H9 (cell line): ENCODE results near the gene DLG2. TPM values are rescaled to one million over a fixed set of nuclear protein-coding genes. Genes with fewer than 3 reads are reported as not detected.

Source experiments
- DNase-seq: peaks from one replicate; pipeline ENCODE4 v3.0.0-alpha.2; 2017
- H2AFZ ChIP-seq: one replicate; pipeline ENCODE4 v1.6.1; 2013; ENCODE audit warnings: mild to moderate bottlenecking, low read length, control low read depth, moderate library complexity
- H2AK5ac ChIP-seq: 2 replicates; pipeline ENCODE4 v1.6.1; 2013; ENCODE audit warnings: low read length, control low read depth, mixed read lengths; ENCODE audit not compliant: insufficient read length
- H2BK120ac ChIP-seq: one replicate; pipeline ENCODE4 v1.6.1; 2013; ENCODE audit warnings: low read depth, mild to moderate bottlenecking, low read length, control low read depth, inconsistent platforms; ENCODE audit not compliant: poor library complexity, severe bottlenecking
- H2BK12ac ChIP-seq: 2 replicates; pipeline ENCODE4 v1.6.1; 2013; ENCODE audit warnings: low read length, control low read depth, mixed read lengths, low read depth; ENCODE audit not compliant: insufficient read length
- H2BK15ac ChIP-seq: 2 replicates; pipeline ENCODE4 v1.6.1; 2013; ENCODE audit warnings: low read depth, low read length, control low read depth
- H2BK20ac ChIP-seq: one replicate; pipeline ENCODE4 v1.6.1; 2013; ENCODE audit warnings: low read depth, mild to moderate bottlenecking, low read length, control low read depth, inconsistent platforms; ENCODE audit not compliant: poor library complexity, severe bottlenecking
- H2BK5ac ChIP-seq: 2 replicates; pipeline ENCODE4 v1.6.1; 2013; ENCODE audit warnings: low read length, control low read depth, mixed read lengths; ENCODE audit not compliant: insufficient read length
- H3K14ac ChIP-seq: 2 replicates; pipeline ENCODE4 v1.6.1; 2013; ENCODE audit warnings: low read length, control low read depth; ENCODE audit not compliant: insufficient read depth
- H3K18ac ChIP-seq: 2 replicates; pipeline ENCODE4 v1.6.1; 2013; ENCODE audit warnings: low read depth, mild to moderate bottlenecking, mixed read lengths, low read length, control low read depth; ENCODE audit not compliant: insufficient read length
- H3K23ac ChIP-seq: 2 replicates; pipeline ENCODE4 v1.6.1; 2013; ENCODE audit warnings: low read length, control low read depth, mixed read lengths, low read depth; ENCODE audit not compliant: insufficient read length
- H3K23me2 ChIP-seq: 2 replicates; pipeline ENCODE4 v1.6.1; 2013; ENCODE audit warnings: low read depth, mild to moderate bottlenecking, mixed read lengths, low read length, control low read depth; ENCODE audit not compliant: insufficient read length, poor library complexity, severe bottlenecking
- H3K27ac ChIP-seq: 2 replicates; pipeline ENCODE4 v1.5.1; 2013; ENCODE audit warnings: low read length, control low read depth, mixed read lengths, low read depth; ENCODE audit not compliant: insufficient read length
- H3K27me3 ChIP-seq: 2 replicates; pipeline ENCODE4 v1.6.1; 2013; ENCODE audit warnings: low read length, control low read depth, inconsistent platforms; ENCODE audit not compliant: insufficient read depth
- H3K4ac ChIP-seq: 2 replicates; pipeline ENCODE4 v1.6.1; 2013; ENCODE audit warnings: low read depth, mild to moderate bottlenecking, control low read depth, inconsistent platforms, low read length, moderate library complexity
- H3K4me1 ChIP-seq: 2 replicates; pipeline ENCODE4 v1.6.1; 2013; ENCODE audit warnings: low read length, control low read depth, inconsistent platforms; ENCODE audit not compliant: insufficient read depth
- H3K4me2 ChIP-seq: 2 replicates; pipeline ENCODE4 v1.6.1; 2013; ENCODE audit warnings: low read length, control low read depth, mixed read lengths; ENCODE audit not compliant: insufficient read length, insufficient read depth
- H3K56ac ChIP-seq: 2 replicates; pipeline ENCODE4 v1.6.1; 2013; ENCODE audit warnings: low read depth, mild to moderate bottlenecking, mixed read lengths, low read length, control low read depth; ENCODE audit not compliant: insufficient read length
- H3K79me1 ChIP-seq: 2 replicates; pipeline ENCODE4 v1.6.1; 2013; ENCODE audit warnings: low read depth, mild to moderate bottlenecking, moderate library complexity, low read length, control low read depth, inconsistent platforms; ENCODE audit not compliant: insufficient read depth, poor library complexity, severe bottlenecking
- H3K79me2 ChIP-seq: 2 replicates; pipeline ENCODE4 v1.6.1; 2013; ENCODE audit warnings: low read length, control low read depth, inconsistent platforms; ENCODE audit not compliant: insufficient read depth
- H3K9ac ChIP-seq: 2 replicates; pipeline ENCODE4 v1.6.1; 2013; ENCODE audit warnings: low read length, control low read depth, mixed read lengths; ENCODE audit not compliant: insufficient read length; ENCODE audit errors: extremely low read depth
- H3K9me3 ChIP-seq: one replicate; pipeline ENCODE4 v1.6.1; 2013; ENCODE audit warnings: low read depth, low read length, inconsistent platforms; ENCODE audit not compliant: control insufficient read depth
- H3T11ph ChIP-seq: one replicate; pipeline ENCODE4 v1.6.1; 2013; ENCODE audit warnings: mild to moderate bottlenecking, low read length, control low read depth, inconsistent platforms
- H4K20me1 ChIP-seq: one replicate; pipeline ENCODE4 v1.6.1; 2013; ENCODE audit not compliant: control insufficient read depth, insufficient read length, insufficient read depth
- H4K5ac ChIP-seq: 2 replicates; pipeline ENCODE4 v1.6.1; 2013; ENCODE audit warnings: low read depth, mild to moderate bottlenecking, mixed read lengths, low read length, control low read depth; ENCODE audit not compliant: insufficient read length
- H4K8ac ChIP-seq: replicated peaks from 2 replicates; pipeline ENCODE4 v1.6.1; 2013; ENCODE audit warnings: low read length, control low read depth, mixed read lengths, low read depth; ENCODE audit not compliant: insufficient read length
- H4K91ac ChIP-seq: 2 replicates; pipeline ENCODE4 v1.6.1; 2013; ENCODE audit warnings: low read depth, mild to moderate bottlenecking, moderate library complexity, mixed read lengths, low read length, control low read depth; ENCODE audit not compliant: insufficient read length
- H3K27ac Mint-ChIP-seq, 3 experiments: 2 replicates in 2 of 3; 3 replicates in 1 of 3; pipeline ENCODE4 v1.8.0; 2020 to 2021; ENCODE audit warnings: mixed read lengths in 3 of 3, mild to moderate bottlenecking in 1 of 3, moderate library complexity in 1 of 3
- H3K27me3 Mint-ChIP-seq: 2 replicates; pipeline ENCODE4 v1.8.0; 2021; ENCODE audit warnings: low read depth, mild to moderate bottlenecking, moderate library complexity, mixed read lengths
- H3K36me3 Mint-ChIP-seq, 3 experiments: 2 replicates in 2 of 3; 3 replicates in 1 of 3; pipeline ENCODE4 v1.8.0; 2020 to 2021; ENCODE audit warnings: low read depth in 3 of 3, mixed read lengths in 3 of 3; ENCODE audit not compliant: insufficient read depth in 1 of 3
- H3K4me1 Mint-ChIP-seq, 2 experiments: 2 replicates each; pipeline ENCODE4 v1.8.0; 2020; ENCODE audit warnings: mixed read lengths in 2 of 2
- H3K4me3 Mint-ChIP-seq, 2 experiments: 2 replicates in 1 of 2; 3 replicates in 1 of 2; pipeline ENCODE4 v1.8.0; 2020 to 2021; ENCODE audit warnings: mild to moderate bottlenecking in 2 of 2, mixed read lengths in 2 of 2, moderate library complexity in 1 of 2
- H3K9me3 Mint-ChIP-seq, 2 experiments: 2 replicates in 1 of 2; 3 replicates in 1 of 2; pipeline ENCODE4 v1.8.0; 2020; ENCODE audit warnings: mild to moderate bottlenecking in 2 of 2, mixed read lengths in 2 of 2, moderate library complexity in 1 of 2
- WGBS: extraction: QIAGEN DNeasy Blood & Tissue Kit; methylation state at CpG from one replicate; pipeline ENCODE4 v1.1.7; 2013; ENCODE audit warnings: missing lambda C conversion rate, low lambda C conversion rate, mixed read lengths; ENCODE audit not compliant: insufficient read length; ENCODE audit errors: extremely low coverage; 5-methylcytosine and 5-hydroxymethylcytosine counted together
- total RNA-seq: library from RNA; stranded (reverse); gene quantifications from 2 replicates; pipeline ENCODE4 v1.2.1, GENCODE V29; 2021
- TF ChIP-seq, protein P1 (sequence below): fragments of 200-600 bp; sonication (generic); conservative IDR thresholded peaks from 3 replicates; pipeline ENCODE4 v1.8.0; 2021; ENCODE audit warnings: antibody characterized with exemption, mild to moderate bottlenecking

The DLG2 gene
- total RNA-seq, 1 experiment from 2014 or later = 8.0 TPM

DNA sequence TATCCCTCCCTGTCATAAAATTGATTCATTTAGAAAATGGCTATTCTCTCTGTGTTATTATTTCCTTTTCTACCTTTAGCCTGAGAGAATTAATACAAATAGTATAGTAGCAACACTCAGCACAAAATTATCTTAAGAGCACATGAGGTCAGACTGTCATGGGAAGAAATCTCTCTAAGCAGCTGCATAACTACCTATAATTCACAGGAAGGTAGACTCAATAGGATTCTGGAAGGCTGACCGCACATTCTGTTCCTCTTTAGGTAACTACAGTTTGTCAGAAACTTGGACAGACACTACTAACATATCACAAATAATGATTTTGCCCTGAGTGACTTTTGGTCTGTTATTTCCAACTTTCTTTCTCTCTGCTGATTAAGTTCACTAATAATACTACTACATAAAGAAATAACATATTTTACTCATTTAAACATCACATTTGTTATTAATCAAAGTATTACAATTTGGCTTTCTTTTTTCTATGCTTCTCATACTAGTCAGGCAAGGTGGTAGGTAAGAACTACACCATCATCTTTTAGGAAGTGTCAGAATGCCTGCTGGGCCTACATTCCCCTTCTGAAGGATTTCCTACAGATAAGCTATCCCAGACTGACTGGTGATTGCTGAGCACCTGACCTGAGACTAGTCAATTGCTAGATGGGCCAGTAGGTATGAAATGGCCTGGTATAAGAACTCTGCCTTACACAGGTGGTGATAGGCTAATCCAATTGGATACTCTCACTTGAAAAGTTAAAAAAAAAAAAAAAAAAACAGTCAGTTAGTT lies 325.1 kb downstream of the DLG2 start:
- H3K79me1 ChIP-seq = no peaks in the 10 kb centered on the region
- H3K79me2 ChIP-seq = no peaks in the 10 kb centered on the region
- no peak overlapping the region for H3K18ac ChIP-seq
- no peaks in the 10 kb centered on the region for H3K27me3 ChIP-seq
- no peak overlapping the region for H2BK15ac ChIP-seq
- no CpG with 5 or more reads among the region's 1 CpG for WGBS
- H2BK20ac ChIP-seq = no peak overlapping the region
- no peak overlapping the region for H3K27ac ChIP-seq
- no peak overlapping the region for H3K23ac ChIP-seq
- H4K20me1 ChIP-seq = no peaks in the 10 kb centered on the region
- no peaks in the 10 kb centered on the region for H3K9me3 ChIP-seq
- TF ChIP-seq, protein P1, sequence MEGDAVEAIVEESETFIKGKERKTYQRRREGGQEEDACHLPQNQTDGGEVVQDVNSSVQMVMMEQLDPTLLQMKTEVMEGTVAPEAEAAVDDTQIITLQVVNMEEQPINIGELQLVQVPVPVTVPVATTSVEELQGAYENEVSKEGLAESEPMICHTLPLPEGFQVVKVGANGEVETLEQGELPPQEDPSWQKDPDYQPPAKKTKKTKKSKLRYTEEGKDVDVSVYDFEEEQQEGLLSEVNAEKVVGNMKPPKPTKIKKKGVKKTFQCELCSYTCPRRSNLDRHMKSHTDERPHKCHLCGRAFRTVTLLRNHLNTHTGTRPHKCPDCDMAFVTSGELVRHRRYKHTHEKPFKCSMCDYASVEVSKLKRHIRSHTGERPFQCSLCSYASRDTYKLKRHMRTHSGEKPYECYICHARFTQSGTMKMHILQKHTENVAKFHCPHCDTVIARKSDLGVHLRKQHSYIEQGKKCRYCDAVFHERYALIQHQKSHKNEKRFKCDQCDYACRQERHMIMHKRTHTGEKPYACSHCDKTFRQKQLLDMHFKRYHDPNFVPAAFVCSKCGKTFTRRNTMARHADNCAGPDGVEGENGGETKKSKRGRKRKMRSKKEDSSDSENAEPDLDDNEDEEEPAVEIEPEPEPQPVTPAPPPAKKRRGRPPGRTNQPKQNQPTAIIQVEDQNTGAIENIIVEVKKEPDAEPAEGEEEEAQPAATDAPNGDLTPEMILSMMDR = no peak
- H2AK5ac ChIP-seq = no peak overlapping the region
- no peak overlapping the region for H3K27ac Mint-ChIP-seq
- peaks cover 0 to 2% (median 0%) of the 10 kb centered on the region in 3 experiments; a peak in 2 of 7 replicates for H3K36me3 Mint-ChIP-seq
- H2BK5ac ChIP-seq = no peak overlapping the region
- no peak overlapping the region for H4K5ac ChIP-seq
- H3K9ac ChIP-seq = no peak overlapping the region
- no peaks in the 10 kb centered on the region; the same call in 1 of the 2 replicates for H3K4me1 ChIP-seq
- peaks cover 7 to 8% of the 10 kb centered on the region in 2 experiments for H3K4me1 Mint-ChIP-seq
- H4K91ac ChIP-seq = no peak overlapping the region
- H3K4me2 ChIP-seq = no peak overlapping the region
- no peak overlapping the region for H2AFZ ChIP-seq
- no peak overlapping the region for H2BK120ac ChIP-seq
- no peaks in the 10 kb centered on the region for H3K9me3 Mint-ChIP-seq
- H2BK12ac ChIP-seq = no peak overlapping the region
- H3K4me3 Mint-ChIP-seq = no peak overlapping the region
- H4K8ac ChIP-seq = no peak overlapping the region
- no peaks in the 10 kb centered on the region for H3K23me2 ChIP-seq
- H3K14ac ChIP-seq = no peak overlapping the region
- no peaks in the 10 kb centered on the region for H3K27me3 Mint-ChIP-seq
- DNase-seq = no peak
- no peak overlapping the region for H3T11ph ChIP-seq
- H3K4ac ChIP-seq = no peak overlapping the region
- no peak overlapping the region for H3K56ac ChIP-seq
